ENCODE measurements around the gene RUNX1. TPM values are rescaled to one million over a fixed set of nuclear protein-coding genes. Genes with fewer than 3 reads are reported as not detected.

The RUNX1 gene
- total and polyA plus RNA-seq, 10 donors = 4.8 to 70.0 (median 43.6) TPM

DNA sequence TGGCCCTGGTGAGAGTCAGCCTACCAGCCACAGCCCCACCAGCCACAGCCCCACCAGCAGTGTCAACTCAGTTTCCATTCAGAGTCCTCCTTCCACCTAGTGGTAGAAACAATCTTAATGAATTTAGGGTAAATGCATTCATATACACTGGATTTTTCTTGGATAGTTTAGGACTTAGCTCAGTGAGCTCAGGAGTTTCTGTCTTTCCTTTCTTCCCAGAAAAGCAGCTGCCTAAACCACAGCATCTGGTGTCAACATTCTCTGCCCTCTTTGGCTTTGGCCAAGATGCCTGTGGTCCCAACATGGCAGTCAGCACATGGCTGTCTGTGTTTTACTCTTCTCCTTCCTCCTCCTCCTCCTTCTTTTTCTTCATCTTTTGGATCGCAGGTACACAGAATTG lies 286.3 kb downstream of the RUNX1 start:
- TF ChIP-seq POLR2AphosphoS5 (IDR thresholded peaks at IDR 0.05) = no peak
- TF ChIP-seq POLR2A (IDR thresholded peaks at IDR 0.05) = no peak
- TF ChIP-seq, protein P1, sequence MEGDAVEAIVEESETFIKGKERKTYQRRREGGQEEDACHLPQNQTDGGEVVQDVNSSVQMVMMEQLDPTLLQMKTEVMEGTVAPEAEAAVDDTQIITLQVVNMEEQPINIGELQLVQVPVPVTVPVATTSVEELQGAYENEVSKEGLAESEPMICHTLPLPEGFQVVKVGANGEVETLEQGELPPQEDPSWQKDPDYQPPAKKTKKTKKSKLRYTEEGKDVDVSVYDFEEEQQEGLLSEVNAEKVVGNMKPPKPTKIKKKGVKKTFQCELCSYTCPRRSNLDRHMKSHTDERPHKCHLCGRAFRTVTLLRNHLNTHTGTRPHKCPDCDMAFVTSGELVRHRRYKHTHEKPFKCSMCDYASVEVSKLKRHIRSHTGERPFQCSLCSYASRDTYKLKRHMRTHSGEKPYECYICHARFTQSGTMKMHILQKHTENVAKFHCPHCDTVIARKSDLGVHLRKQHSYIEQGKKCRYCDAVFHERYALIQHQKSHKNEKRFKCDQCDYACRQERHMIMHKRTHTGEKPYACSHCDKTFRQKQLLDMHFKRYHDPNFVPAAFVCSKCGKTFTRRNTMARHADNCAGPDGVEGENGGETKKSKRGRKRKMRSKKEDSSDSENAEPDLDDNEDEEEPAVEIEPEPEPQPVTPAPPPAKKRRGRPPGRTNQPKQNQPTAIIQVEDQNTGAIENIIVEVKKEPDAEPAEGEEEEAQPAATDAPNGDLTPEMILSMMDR (IDR thresholded peaks at IDR 0.05 in 8 of 11, conservative IDR thresholded peaks at IDR 0.05 in 3 of 11) = no peak
- intact Hi-C loops (cut with DNase I; ENCODE audit: low total_unique reads) = no loop called here
- Histone ChIP-seq H3K4me3 (no peak overlapping the region), H3K36me3 (no peaks in the 10 kb centered on the region), H3K9me3 (peaks cover 0 to 14% (median 7%) of the 10 kb centered on the region in 8 donors), H3K27ac (no peak overlapping the region), H3K4me1 (no peaks in the 10 kb centered on the region), H3K27me3 (replicated peaks in 1 of 7) (no peaks in the 10 kb centered on the region)
- 90 to 100% (median 96%) methylated on average over 1 of the region's 1 CpG for WGBS, 5 donors
- no peak for DNase-seq

DNA sequence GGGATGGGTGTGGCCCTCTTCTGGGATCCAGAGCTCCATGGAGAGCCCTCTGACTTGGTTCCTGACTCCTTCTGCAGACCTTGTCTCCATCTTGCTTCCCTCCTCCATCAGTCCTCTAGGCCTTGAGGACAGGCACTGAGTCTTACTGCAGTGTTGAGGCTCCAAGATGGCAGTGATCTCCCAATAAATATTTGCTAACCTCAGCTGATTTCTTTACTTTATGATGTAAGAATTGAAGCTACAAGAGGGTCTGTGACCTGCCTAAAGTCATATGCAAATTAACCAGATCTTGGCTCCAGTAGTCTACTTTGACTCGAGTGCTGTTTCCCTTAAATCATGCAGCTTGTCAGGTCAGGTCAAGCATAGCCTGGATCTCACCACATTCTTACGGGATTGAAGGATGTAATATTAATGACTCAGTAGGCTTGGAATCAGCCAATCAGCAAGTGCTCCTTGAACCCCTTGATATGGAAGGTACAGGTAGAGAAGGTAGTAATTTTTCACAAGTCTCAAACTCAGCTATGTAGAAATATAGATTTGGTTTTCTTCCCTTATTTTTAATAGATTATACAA lies 287.3 kb downstream of the RUNX1 start:
- Histone ChIP-seq H3K36me3 (no peaks in the 10 kb centered on the region), H3K4me3 (no peak overlapping the region), H3K4me1 (no peaks in the 10 kb centered on the region), H3K9me3 (peaks cover 0 to 14% (median 7%) of the 10 kb centered on the region in 8 donors), H3K27ac (no peak overlapping the region), H3K27me3 (replicated peaks in 1 of 7) (no peaks in the 10 kb centered on the region)
- 59 to 80% (median 71%) methylated on average over 2 of the region's 2 CpGs for WGBS, 5 donors
- TF ChIP-seq, protein P1 (IDR thresholded peaks at IDR 0.05 in 8 of 11, conservative IDR thresholded peaks at IDR 0.05 in 3 of 11) = no peak
- TF ChIP-seq POLR2AphosphoS5 (IDR thresholded peaks at IDR 0.05) (no peak), POLR2A (IDR thresholded peaks at IDR 0.05) (no peak)
- DNase-seq = no peak
- intact Hi-C loops (cut with DNase I; ENCODE audit: low total_unique reads) = no loop called here

DNA sequence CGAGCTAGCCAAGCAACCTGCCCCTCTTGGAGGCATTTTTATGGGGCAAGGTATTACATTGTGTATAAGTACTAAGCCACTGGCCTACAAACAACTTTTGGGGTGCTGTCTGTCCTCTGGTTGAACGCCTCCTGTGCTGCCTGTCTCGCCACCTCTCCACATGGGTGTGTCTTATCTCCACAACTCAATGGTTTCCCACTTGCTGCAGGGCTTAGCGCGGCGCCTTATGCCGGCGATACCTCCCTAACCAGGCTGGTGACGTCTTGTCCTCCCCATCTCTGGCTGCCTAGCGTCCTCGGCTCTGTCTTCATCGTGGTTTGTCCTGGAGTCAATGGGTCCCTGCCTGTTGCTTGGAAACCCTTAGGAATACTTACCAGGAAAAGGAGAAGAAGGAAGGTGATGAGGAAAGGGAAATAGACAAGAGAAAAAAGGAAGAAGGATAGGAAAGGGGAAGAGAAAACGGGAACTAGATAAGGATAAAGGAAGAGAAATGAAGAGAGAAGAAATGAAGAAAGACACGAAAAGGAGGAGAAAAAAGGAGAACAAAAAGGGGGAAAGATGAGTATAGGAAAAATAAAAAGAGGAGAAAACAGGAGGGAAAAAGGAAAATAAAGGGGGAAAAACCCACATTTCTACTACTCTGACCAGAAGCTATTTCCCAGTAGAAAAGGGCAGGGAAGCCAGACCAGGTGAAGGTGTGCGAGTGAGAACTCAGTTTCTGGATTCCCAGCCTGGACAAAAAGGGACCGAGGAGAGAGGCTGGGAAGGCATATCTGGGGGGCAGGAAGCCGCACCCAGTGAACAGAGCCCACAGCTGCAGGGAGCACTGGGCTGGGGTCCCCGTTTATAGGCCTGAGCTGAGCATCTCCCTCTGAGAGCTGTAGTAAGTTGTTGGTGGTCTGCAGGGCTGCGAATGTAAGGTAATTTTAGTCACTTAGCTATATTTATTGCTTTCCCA lies 294.1 kb downstream of the RUNX1 start:
- intact Hi-C loops (cut with DNase I; ENCODE audit: low total_unique reads) = no loop called here
- 76 to 89% (median 81%) methylated on average over 19 of the region's 19 CpGs for WGBS, 5 donors
- no peaks in the 10 kb centered on the region for H3K9me3 ChIP-seq
- H3K4me3 ChIP-seq = no peak overlapping the region
- no peak for DNase-seq
- H3K27ac ChIP-seq = no peak overlapping the region
- H3K27me3 ChIP-seq (replicated peaks in 1 of 7) = peaks cover 0 to 18% (median 0%) of the 10 kb centered on the region in 7 donors
- TF ChIP-seq, protein P1 (IDR thresholded peaks at IDR 0.05 in 8 of 11, conservative IDR thresholded peaks at IDR 0.05 in 3 of 11) = no peak
- TF ChIP-seq POLR2AphosphoS5 (IDR thresholded peaks at IDR 0.05) (no peak), POLR2A (IDR thresholded peaks at IDR 0.05) (no peak)
- no peaks in the 10 kb centered on the region for H3K4me1 ChIP-seq
- H3K36me3 ChIP-seq = no peaks in the 10 kb centered on the region

DNA sequence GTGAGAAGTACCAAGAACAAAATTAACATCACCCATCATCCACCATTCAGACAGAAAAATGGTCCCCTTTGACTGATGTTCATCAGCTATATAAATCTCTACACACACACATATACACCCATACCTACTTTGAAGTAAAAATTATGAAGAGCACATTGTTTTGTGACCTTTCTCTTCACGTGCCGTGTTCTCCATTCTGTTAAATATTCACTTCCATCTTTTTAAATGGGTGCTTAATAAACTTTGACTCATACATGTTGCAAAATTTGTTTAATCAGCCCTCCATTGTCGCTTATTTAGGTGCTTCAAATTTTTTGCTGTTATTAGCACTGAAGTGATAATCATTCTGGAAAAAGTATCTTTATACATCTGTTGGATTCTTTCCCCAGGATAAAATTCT lies 300.2 kb downstream of the RUNX1 start:
- intact Hi-C loops (cut with DNase I; ENCODE audit: low total_unique reads) = loop anchor here (5.0 to 10.0 kb wide), 3 partner anchors 866 to 1276 kb away; no protein-coding TSS in a partner anchor
- 76 to 88% (median 80%) methylated on average over 3 of the region's 3 CpGs for WGBS, 5 donors

More for the DNA sequence above, 300.2 kb downstream of the RUNX1 start:
- no peak for DNase-seq
- H3K27ac ChIP-seq = no peak overlapping the region
- H3K4me1 ChIP-seq = peaks cover 0 to 16% (median 12%) of the 10 kb centered on the region in 6 donors
- no peaks in the 10 kb centered on the region for H3K36me3 ChIP-seq
- no peak for TF ChIP-seq POLR2AphosphoS5 (IDR thresholded peaks at IDR 0.05)
- no peak for TF ChIP-seq POLR2A (IDR thresholded peaks at IDR 0.05)
- TF ChIP-seq, protein P1 (IDR thresholded peaks at IDR 0.05 in 8 of 11, conservative IDR thresholded peaks at IDR 0.05 in 3 of 11) = no peak
- H3K4me3 ChIP-seq = no peak overlapping the region
- H3K27me3 ChIP-seq (replicated peaks in 1 of 7) = peaks cover 0 to 4% (median 0%) of the 10 kb centered on the region in 7 donors
- H3K9me3 ChIP-seq = no peaks in the 10 kb centered on the region

Data from spleen (tissue), 11 donors.